Measurements from ENCODE around the gene PTPRQ. TPM values are rescaled to one million over a fixed set of nuclear protein-coding genes. Genes with fewer than 3 reads are reported as not detected.

PTPRQ gene
- total and polyA plus RNA-seq, 9 donors: 0.36 to 2.0 (median 0.71) TPM

GRCh38 chr12:80692114-80692513 lies 248.1 kb downstream of the PTPRQ start:
- H3K27ac ChIP-seq (ENCODE audit: low read length): no peak overlapping the region
- no CpG with 5 or more reads among the region's 1 CpG for WGBS (ENCODE audit: insufficient coverage)
- DNase-seq: peak; percentile 56
- no peaks in the 10 kb centered on the region for H3K36me3 ChIP-seq (ENCODE audit: control insufficient read depth, insufficient read depth, low read length)
- no peaks in the 10 kb centered on the region for H3K27me3 ChIP-seq (ENCODE audit: control insufficient read depth, insufficient read depth, low read length)
- H3K4me1 ChIP-seq (ENCODE audit: control insufficient read depth, insufficient read depth, low read length): no peaks in the 10 kb centered on the region
- no peak overlapping the region for H3K4me3 ChIP-seq (ENCODE audit: low read length)
- no peaks in the 10 kb centered on the region for H3K9me3 ChIP-seq (replicated peaks; ENCODE audit: control insufficient read depth, low read depth, low read length)

DNA sequence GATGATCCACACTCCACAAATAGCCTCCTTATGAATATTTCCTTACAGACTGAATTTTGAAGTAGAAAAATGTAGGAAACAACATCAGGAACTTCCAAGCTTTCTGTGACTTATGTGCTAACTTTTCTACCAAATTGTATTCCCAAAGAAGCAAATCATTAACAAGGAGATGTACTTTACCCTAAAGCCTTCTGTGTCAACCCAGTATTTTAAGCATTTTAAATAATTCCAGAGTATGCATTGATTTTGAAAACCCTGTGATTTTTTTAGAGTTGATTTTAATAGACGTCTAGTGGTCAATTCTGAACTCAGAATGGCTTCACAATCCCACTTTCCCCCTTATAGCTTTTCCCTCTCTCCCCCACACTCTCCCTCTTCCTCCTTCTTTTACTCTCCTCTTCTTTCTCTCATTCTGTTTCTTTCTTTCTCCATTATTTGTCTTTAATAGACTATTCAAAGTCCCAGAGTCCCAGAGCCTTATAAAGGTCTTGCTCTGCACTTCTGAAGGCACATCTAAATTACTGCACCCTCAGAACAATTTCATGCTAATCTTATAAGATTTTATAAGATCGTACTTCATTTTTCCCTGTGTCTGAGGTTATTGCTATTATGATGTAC lies 253.3 kb downstream of the PTPRQ start:
- H3K4me1 ChIP-seq (ENCODE audit: control insufficient read depth, insufficient read depth, low read length): peaks cover 2% of the 10 kb centered on the region
- H3K27me3 ChIP-seq (ENCODE audit: control insufficient read depth, insufficient read depth, low read length): no peaks in the 10 kb centered on the region
- no peaks in the 10 kb centered on the region for H3K9me3 ChIP-seq (replicated peaks; ENCODE audit: control insufficient read depth, low read depth, low read length)
- no peak for DNase-seq
- WGBS (ENCODE audit: insufficient coverage): no CpG with 5 or more reads among the region's 2 CpGs
- H3K4me3 ChIP-seq (ENCODE audit: low read length): no peak overlapping the region
- peak overlapping the region; percentile 74 for H3K27ac ChIP-seq (ENCODE audit: low read length)
- no peaks in the 10 kb centered on the region for H3K36me3 ChIP-seq (ENCODE audit: control insufficient read depth, insufficient read depth, low read length)

- Histone ChIP-seq H3K9me3 (replicated peaks; ENCODE audit: control insufficient read depth, low read depth, low read length) (no peaks in the 10 kb centered on the region), H3K27ac (ENCODE audit: low read length) (peak overlapping the region; percentile 74), H3K27me3 (ENCODE audit: control insufficient read depth, insufficient read depth, low read length) (no peaks in the 10 kb centered on the region), H3K4me1 (ENCODE audit: control insufficient read depth, insufficient read depth, low read length) (peaks cover 9% of the 10 kb centered on the region), H3K36me3 (ENCODE audit: control insufficient read depth, insufficient read depth, low read length) (no peaks in the 10 kb centered on the region), H3K4me3 (ENCODE audit: low read length) (peak overlapping the region; percentile 12)
- peak; percentile 70 for DNase-seq
- no CpG with 5 or more reads among the region's 7 CpGs for WGBS (ENCODE audit: insufficient coverage)
These were observed 254.2 kb downstream of the PTPRQ start for GRCh38 chr12:80698256-80698655.

- no peak for DNase-seq
- H3K9me3 ChIP-seq (replicated peaks; ENCODE audit: control insufficient read depth, low read depth, low read length): no peaks in the 10 kb centered on the region
- no peaks in the 10 kb centered on the region for H3K27me3 ChIP-seq (ENCODE audit: control insufficient read depth, insufficient read depth, low read length)
- H3K36me3 ChIP-seq (ENCODE audit: control insufficient read depth, insufficient read depth, low read length): no peaks in the 10 kb centered on the region
- peaks cover 9% of the 10 kb centered on the region for H3K4me1 ChIP-seq (ENCODE audit: control insufficient read depth, insufficient read depth, low read length)
- H3K4me3 ChIP-seq (ENCODE audit: low read length): no peak overlapping the region
- 50% methylated on average over 1 of the region's 7 CpGs for WGBS (ENCODE audit: insufficient coverage)
- H3K27ac ChIP-seq (ENCODE audit: low read length): peak overlapping the region; percentile 74
These were observed 255.0 kb downstream of the PTPRQ start for GRCh38 chr12:80698847-80699542.

- Histone ChIP-seq H3K9me3 (replicated peaks; ENCODE audit: control insufficient read depth, low read depth, low read length) (no peaks in the 10 kb centered on the region), H3K27ac (ENCODE audit: low read length) (peak overlapping the region; percentile 74), H3K4me3 (ENCODE audit: low read length) (no peak overlapping the region), H3K4me1 (ENCODE audit: control insufficient read depth, insufficient read depth, low read length) (peaks cover 9% of the 10 kb centered on the region), H3K36me3 (ENCODE audit: control insufficient read depth, insufficient read depth, low read length) (no peaks in the 10 kb centered on the region), H3K27me3 (ENCODE audit: control insufficient read depth, insufficient read depth, low read length) (no peaks in the 10 kb centered on the region)
- WGBS (ENCODE audit: insufficient coverage): no CpG with 5 or more reads among the region's 2 CpGs
- DNase-seq: no peak
These were observed 256.3 kb downstream of the PTPRQ start for GRCh38 chr12:80700327-80700726.

GRCh38 chr12:80701388-80701787 lies 257.4 kb downstream of the PTPRQ start:
- peak overlapping the region; percentile 74 for H3K27ac ChIP-seq (ENCODE audit: low read length)
- no peaks in the 10 kb centered on the region for H3K9me3 ChIP-seq (replicated peaks; ENCODE audit: control insufficient read depth, low read depth, low read length)
- WGBS (ENCODE audit: insufficient coverage): no CpG with 5 or more reads among the region's 2 CpGs
- H3K4me3 ChIP-seq (ENCODE audit: low read length): no peak overlapping the region
- DNase-seq: peak; percentile 65
- H3K27me3 ChIP-seq (ENCODE audit: control insufficient read depth, insufficient read depth, low read length): no peaks in the 10 kb centered on the region
- H3K4me1 ChIP-seq (ENCODE audit: control insufficient read depth, insufficient read depth, low read length): peaks cover 9% of the 10 kb centered on the region
- no peaks in the 10 kb centered on the region for H3K36me3 ChIP-seq (ENCODE audit: control insufficient read depth, insufficient read depth, low read length)

DNA sequence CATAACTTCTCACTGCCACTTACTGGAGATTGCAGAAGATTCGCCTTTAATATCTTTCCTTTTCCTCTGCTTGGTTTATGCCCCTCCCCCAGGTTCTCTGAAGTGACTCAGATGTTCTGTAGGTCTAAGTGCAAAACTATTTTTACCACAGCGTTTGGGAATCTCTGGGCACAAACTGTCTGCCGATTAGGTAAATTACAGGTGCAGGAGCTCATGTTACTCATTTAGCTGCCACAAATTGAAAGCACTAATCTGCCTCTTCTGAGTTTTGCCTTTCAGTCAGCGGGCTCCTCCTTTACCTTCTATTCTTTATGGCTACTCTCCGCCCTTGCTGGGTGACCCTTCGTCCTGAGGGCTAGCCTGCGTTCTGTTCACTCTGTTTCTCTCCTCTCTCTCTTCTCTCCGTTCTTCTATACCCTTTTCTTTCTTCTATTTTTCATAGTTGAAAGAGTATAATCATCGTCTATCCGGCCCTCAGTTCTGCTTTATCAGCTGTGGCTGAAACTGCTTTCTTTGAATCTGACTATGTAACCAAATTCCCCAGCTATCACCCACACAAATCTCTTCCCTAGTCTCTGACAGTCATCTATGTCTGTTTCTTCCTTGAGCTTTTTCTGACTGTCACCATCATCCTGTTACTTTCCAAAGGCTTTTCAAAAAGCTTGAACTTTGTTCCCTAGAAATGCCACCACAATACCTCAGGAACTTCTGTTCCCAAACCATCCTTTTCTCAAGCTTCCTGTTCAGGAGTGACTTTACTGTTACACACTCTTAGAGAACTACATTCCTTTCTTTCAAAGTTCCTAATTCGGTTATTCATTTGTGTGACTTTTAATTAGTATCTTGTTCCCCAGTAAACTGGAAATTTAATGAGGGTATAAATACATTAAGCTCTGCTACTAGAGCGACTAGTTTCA lies 259.1 kb downstream of the PTPRQ start:
- Histone ChIP-seq H3K4me3 (ENCODE audit: low read length) (peak overlapping the region; percentile 13), H3K9me3 (replicated peaks; ENCODE audit: control insufficient read depth, low read depth, low read length) (no peaks in the 10 kb centered on the region), H3K36me3 (ENCODE audit: control insufficient read depth, insufficient read depth, low read length) (no peaks in the 10 kb centered on the region), H3K27ac (ENCODE audit: low read length) (peak overlapping the region; percentile 89), H3K4me1 (ENCODE audit: control insufficient read depth, insufficient read depth, low read length) (peaks cover 14% of the 10 kb centered on the region), H3K27me3 (ENCODE audit: control insufficient read depth, insufficient read depth, low read length) (peaks cover 6% of the 10 kb centered on the region)
- WGBS (ENCODE audit: insufficient coverage): 45% methylated on average over 4 of the region's 12 CpGs
- DNase-seq: peak; percentile 67

DNA sequence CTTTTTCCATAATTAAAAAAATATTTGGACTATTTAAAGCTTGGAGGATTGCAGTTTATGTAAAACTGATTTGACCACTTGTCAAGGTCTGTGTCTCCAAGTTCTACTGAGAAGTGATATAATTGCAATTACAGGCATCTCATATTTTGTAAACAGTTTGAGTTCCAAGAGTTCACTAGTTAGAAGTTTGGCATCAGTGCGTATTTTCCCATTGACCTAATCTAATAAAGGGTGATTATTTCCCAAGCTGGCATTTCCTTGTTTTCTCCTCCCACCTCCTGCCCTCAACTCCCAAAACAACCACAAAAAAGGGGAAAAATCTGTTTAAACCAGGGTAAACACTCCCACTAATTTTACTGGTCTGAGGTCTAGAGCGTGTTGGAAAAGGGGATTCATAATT lies 260.4 kb downstream of the PTPRQ start:
- DNase-seq: peak; percentile 67
- no CpG with 5 or more reads among the region's 2 CpGs for WGBS (ENCODE audit: insufficient coverage)
- Histone ChIP-seq H3K27ac (ENCODE audit: low read length) (peak overlapping the region; percentile 89), H3K27me3 (ENCODE audit: control insufficient read depth, insufficient read depth, low read length) (peaks cover 12% of the 10 kb centered on the region), H3K4me3 (ENCODE audit: low read length) (no peak overlapping the region), H3K36me3 (ENCODE audit: control insufficient read depth, insufficient read depth, low read length) (no peaks in the 10 kb centered on the region), H3K9me3 (replicated peaks; ENCODE audit: control insufficient read depth, low read depth, low read length) (no peaks in the 10 kb centered on the region), H3K4me1 (ENCODE audit: control insufficient read depth, insufficient read depth, low read length) (peaks cover 14% of the 10 kb centered on the region)

DNA sequence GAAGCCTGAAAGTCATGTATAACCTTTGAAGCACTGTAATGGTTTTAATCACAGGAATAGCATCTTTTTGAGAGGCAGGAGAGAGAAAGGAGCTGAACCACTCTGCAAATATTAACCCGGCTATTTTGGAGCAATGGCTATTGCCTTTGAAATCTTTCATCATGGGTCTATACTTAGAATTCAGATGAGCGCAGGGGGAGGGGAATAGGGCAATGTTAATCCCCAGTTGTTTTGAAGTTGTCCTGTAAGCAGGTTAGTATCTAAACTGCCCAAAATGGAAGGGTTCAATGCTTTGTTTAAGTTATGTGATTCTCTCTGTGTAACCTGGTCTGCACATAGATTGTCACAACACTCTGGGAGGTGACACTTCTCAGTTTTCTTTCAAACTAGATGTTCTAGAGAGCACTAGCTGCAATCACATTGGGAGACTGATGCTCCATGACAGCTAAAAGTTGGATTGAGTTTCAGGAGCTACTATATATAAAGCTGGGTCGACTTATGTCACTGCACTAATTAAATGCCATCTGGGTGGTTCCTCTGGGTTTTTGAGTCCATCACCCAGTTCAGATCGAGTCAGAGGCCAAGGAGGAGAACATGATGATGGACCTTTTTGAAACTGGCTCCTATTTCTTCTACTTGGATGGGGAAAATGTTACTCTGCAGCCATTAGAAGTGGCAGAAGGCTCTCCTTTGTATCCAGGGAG lies 263.2 kb downstream of the PTPRQ start, which contains the start of gene MYF6:
MYF6 (plus strand) TSS at position 509 of the 704 bp plus-strand sequence; CDS start at position 595, 86 bp downstream.
- 61% methylated on average over 3 of the region's 4 CpGs for WGBS (ENCODE audit: insufficient coverage)
- H3K4me1 ChIP-seq (ENCODE audit: control insufficient read depth, insufficient read depth, low read length): peaks cover 17% of the 10 kb centered on the region
- H3K27me3 ChIP-seq (ENCODE audit: control insufficient read depth, insufficient read depth, low read length): peaks cover 12% of the 10 kb centered on the region
- H3K4me3 ChIP-seq (ENCODE audit: low read length): peak within 1 kb of the TSS; percentile 67
- H3K36me3 ChIP-seq (ENCODE audit: control insufficient read depth, insufficient read depth, low read length): no peaks in the 10 kb centered on the region
- peak within 1 kb of the TSS; percentile 96 for H3K27ac ChIP-seq (ENCODE audit: low read length)
- H3K9me3 ChIP-seq (replicated peaks; ENCODE audit: control insufficient read depth, low read depth, low read length): no peaks in the 10 kb centered on the region
- peak; percentile 62 for DNase-seq
